HuH-7.5 (cell line): ENCODE measurements around the gene GPR171.
A peak's percentile ranks its signal among the peaks of the same experiment; 100 is the strongest.
"Not testable (repeated sequence)": the region's sequence is repeated elsewhere in the genome, so short reads cannot be mapped to it uniquely, and the experiment has no call there.

Experiments used
- DNase-seq: peaks from one replicate; pipeline ENCODE4 v3.0.0; 2011; ENCODE audit warnings: low spot score

The GPR171 gene

GRCh38 chr3:151175952-151176351, 27.1 kb downstream of the GPR171 start:
- no peak for DNase-seq

- DNase-seq, result no peak
These were observed 28.7 kb downstream of the GPR171 start for GRCh38 chr3:151174351-151174750.

GRCh38 chr3:151171145-151171757, 31.8 kb downstream of the GPR171 start:
- DNase-seq, result no peak

- DNase-seq, result not testable (repeated sequence)
These were observed 32.9 kb downstream of the GPR171 start for GRCh38 chr3:151169948-151170679.

- DNase-seq, result no peak
These were observed 33.6 kb downstream of the GPR171 start for GRCh38 chr3:151169262-151169947.

- peak; percentile 36 for DNase-seq
These were observed 34.5 kb downstream of the GPR171 start for GRCh38 chr3:151168269-151169094.

GRCh38 chr3:151166161-151166560, 36.9 kb downstream of the GPR171 start:
- DNase-seq, result no peak

GRCh38 chr3:151165226-151165625, 37.8 kb downstream of the GPR171 start:
- no peak for DNase-seq

GRCh38 chr3:151159806-151160205, 43.2 kb downstream of the GPR171 start:
- DNase-seq, result no peak

- DNase-seq, result peak; percentile 20
These were observed 46.3 kb downstream of the GPR171 start for GRCh38 chr3:151156618-151157216.

GRCh38 chr3:151155409-151156128, 47.4 kb downstream of the GPR171 start:
- DNase-seq, result no peak

- DNase-seq, result no peak
These were observed 48.5 kb downstream of the GPR171 start for GRCh38 chr3:151154566-151154965.

GRCh38 chr3:151152455-151153079, 50.4 kb downstream of the GPR171 start:
- no peak for DNase-seq
